HG03442 (cell line): ENCODE results near the gene ILF2.
"Not testable (repeated sequence)": the region's sequence is repeated elsewhere in the genome, so short reads cannot be mapped to it uniquely, and the experiment has no call there.

ENCODE experiments used
- ATAC-seq: cut with Tn5 transposase; IDR thresholded peaks from one replicate; pipeline ENCODE4 v1.9.1; 2021; ENCODE audit warnings: mild to moderate bottlenecking, moderate library complexity; ENCODE audit not compliant: unreplicated experiment

Gene ILF2

DNA sequence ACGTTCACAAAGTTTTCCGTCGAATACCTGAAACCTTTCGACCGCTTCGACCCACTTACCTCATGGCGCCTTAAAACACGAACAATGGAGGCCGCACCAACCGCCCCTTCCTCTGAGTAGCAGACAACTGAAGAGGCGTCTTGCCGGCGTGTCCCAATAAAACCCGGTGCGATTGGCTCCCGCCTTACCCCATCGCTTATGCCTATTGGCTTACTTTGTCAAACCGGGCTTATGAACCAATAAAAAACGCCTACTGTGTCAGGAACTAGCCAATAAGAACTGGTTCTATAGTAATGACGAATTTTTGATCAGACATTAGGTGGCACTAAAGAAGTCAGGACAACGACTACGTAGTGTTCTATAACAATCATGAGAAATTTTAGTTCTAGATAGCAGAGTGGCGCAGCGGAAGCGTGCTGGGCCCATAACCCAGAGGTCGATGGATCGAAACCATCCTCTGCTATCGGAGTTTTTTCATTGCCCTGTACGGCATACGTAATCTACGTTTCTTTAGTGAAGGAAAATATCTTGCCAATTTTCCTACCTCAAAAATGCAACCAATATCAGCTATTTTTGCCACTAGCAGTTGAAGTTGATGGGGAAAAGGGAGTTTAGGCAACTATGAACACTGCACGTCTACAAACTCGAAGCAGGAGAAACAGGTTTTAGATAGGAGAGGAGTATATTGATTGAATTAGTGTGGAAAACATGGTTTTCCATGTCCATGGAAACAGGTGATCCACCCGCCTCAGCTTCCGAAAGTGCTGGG lies at the start of gene ILF2:
Gene ILF2, minus strand, starts transcription at position 135 of the 769 bp plus-strand sequence. Its CDS starts 71 bp downstream, at position 64.
- ATAC-seq = peak; percentile 87

DNA sequence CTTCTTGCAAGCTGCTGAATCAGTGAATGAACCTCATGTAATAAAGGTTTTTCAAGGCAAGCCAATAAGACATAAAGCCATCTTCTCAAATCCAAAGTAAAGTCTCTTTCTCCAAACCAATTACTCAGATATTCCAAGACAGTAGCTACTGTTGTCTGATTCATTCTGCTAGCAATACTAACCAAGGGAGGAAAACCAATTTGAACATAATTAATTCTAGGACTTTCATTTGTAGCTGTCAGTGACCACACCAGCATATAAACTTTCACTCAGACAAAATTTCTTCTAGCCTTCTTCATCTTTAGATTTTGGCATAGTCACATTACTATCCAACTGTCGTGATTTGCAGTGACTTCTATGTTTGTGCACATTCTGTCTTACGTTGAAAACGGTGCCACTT lies 46.5 kb upstream of the ILF2 start:
- ATAC-seq = no peak

DNA sequence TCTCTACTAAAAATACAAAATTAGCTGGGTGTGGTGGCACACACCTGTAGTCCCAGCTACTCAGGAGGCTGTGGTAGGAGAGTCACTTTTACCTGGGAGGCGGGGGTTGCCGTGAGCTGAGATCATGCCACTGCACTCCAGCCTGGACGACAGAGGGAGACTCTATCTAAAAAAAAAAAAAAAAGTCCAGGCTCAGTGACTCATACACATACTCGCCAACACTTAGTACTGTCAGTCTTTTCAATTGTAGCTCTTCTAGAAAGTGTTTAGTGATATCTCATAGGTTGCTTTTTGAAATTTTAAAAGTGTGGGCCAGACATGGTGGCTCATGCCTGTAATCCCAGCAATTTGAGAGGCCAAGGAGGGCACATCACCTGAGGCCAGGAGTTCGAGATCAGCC lies 45.4 kb upstream of the ILF2 start:
- ATAC-seq = not testable (repeated sequence)

DNA sequence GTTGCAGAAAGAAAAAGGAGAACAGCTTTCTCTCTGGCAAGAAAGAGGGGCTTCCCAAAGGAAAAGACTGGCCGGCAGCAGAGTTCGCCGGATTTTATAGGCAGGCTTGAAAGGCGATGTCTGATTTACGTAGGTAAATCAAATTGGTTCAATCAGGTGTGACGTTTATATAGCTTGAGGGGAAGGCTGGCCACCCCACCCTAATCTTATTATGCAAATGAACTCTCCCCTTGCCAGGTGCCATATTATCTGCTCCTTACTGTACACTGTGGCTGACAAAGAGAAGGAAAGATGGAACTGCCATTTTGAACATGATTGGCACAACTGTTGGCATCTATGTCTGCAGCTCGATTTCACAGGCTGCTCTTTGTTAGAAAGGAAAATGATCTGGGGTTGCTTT lies 40.2 kb upstream of the ILF2 start:
- ATAC-seq = no peak

DNA sequence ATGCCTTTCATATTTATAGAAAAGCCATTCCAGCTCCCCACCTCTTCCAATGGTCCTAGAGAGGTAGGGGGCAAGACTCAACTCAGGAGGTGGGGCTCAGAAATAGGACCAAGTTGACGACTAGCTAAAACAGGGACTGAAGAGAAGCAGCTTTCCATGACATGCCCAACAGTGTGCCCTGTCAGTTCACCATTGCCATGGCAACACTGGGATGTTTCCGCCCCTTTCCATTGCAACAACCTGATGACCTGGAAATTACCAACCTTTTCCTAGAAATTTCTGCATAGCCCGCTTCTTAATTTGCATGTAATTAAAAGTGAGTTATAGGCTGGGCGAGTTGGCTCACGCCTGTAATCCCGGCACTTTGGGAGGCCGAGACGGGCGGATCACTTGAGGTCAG lies 34.7 kb upstream of the ILF2 start:
- no peak for ATAC-seq

DNA sequence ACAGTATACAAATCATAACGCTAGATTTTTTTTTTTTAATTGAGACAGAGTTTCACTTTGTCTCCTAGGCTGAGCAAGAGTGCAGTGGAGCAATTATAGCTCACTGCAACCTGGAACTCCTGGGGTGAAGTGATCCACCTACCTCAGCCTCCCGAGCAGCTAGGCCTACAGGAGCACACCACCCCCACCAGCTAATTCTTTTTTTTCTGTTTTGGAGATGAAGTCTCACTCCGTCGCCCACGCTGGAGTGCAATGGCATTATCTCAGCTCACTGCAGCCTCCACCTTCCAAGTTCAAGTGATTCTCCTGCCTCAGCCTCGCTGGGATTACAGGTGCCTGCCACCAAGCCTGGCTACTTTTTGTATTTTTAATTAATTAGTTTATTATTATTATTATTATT lies 29.0 kb upstream of the ILF2 start:
- ATAC-seq = no peak

DNA sequence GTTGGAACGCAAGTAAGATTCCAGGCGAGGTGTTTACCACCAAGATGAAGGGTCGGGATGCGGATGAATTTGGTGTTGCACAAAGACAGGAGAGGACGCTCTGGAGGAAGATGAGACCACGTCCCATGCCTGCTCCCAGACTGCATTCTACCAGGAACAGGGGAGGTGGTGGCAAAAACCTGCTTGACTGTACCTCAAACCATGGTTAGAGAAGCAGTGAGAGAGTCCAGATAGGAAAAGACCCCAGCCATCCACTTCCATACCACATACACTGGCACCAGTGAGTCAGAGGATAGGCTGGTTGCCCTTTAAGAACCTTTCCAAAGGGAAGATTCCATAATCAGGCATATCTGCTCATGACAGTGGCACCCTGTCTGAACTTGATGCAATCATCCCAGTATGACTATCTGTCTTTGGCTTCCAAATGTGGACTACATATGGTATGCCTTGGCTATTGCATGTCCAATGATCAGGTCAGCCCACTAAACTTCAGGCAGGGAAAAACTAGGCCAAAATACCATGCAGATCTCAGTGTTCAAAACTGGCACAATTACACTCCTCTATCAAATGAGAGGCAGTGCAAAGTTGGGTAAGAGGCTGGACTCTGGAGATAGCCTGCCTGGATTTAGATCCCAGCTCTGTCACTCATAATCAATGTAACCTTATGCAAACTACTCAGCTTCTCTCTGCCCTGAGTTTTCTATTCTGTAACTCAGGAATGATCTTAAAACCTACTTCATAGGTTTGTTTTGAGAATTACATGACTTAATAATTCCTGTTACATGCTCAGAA lies 28.3 kb upstream of the ILF2 start:
- ATAC-seq = no peak

DNA sequence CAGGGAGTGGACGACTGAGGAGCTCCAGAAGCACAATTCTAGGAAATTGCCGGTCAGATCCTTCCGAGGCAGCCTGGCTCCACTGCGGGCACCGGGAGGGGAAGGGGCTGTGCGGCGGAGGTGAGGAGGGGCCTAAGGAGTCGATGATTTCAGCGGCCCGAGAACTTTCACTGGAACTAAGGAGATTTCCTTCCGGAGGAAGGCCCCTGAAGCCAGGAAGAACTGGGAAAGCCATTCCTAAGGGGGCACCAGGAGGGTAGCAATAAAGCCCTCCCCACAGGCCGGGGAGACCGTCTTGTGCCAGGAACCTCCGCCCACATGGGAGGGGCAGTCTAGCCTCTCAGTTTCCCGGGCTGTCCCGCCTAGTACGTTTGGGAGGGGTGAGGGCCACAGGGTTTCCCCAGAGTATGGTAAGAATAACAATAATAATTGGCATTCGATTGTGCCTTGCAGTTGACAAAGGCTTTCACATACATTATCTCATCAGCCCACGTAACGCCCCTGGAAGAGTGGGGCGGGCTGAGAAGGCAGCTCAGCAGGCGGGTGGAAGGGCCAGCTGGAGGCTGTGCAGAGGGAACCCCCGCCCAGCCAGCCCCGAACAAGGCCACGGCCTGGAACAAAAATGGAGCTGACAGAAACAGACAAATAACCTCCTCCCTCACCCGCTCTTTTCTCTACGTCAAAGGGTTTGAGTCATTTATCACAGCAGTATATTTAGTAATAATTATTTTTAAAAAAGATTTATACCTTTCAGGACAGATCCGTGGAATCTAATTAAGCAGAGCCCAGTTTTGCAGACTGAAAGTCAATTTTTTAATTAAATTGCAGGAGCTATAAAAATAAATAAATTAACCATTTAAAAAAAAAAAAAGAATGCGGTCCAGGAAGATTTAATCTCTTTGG lies 27.5 kb upstream of the ILF2 start:
- no peak for ATAC-seq

DNA sequence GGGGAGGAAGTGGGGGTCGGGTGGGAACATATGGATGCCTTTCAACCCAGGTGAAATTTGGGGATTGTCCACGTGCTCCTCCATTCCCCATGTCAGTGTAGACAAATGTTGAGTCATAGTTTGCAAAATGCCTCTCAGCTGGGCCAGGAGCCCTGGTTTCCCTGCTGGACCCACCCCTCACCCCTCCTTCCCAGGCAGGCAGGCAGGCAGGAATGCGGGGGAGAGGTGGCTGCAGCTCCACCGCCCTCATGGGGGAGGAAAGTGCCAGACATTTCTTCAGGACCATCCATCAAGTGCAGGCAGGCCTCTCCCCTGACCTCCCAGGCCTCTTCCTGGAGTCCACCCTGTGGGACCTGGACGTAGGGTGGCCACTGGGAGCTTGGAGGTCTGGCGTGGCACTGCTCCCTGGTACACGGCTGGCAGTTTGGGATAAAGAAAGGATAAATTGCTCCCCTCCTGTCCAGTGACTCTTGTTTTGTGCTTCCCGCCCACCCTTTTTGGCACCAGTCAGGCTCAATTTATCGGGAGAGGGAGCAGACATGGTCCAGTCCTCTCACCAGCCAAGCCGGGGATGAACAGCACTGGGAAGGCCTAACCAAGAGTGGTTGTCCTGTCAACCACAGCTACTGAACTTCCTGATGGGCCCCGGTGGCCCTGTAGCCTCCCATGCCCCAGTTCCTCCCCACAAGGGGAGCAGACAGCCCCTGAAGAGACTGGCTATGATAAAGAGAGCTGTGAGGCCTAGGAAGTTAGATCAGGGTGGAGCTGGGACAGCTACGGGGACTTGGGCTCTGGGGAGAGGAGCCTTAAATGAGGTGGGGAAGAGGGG lies 26.6 kb upstream of the ILF2 start:
- ATAC-seq = no peak

DNA sequence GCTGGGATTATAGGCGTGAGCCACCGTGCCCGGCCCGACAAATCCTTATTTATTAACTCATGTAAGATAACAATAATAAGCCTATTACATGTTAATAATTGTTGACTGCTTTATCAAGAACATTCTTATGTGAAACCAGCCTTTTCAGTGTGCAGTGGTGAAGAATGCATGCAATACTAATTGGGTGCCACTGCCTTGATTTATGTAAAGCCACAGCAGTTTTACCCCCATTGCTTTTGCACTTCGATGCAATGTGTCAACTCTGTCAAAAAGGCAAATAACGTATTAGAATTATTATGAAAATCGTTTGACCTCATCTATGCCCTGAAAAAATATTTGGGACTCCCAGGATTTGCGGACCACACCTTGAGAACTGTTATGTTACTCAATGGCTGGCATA lies 25.9 kb upstream of the ILF2 start:
- ATAC-seq = no peak

DNA sequence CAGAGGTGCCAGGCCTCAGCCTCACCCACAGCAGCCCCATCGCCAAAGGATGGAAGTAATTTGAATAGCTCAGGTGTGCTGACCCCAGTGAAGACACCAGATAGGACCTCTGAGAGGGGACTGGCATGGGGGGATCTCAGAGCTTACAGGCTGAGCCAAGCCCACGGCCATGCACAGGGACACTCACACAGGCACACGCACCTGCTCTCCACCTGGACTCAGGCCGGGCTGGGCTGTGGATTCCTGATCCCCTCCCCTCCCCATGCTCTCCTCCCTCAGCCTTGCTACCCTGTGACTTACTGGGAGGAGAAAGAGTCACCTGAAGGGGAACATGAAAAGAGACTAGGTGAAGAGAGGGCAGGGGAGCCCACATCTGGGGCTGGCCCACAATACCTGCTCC lies 22.7 kb upstream of the ILF2 start:
- no peak for ATAC-seq

DNA sequence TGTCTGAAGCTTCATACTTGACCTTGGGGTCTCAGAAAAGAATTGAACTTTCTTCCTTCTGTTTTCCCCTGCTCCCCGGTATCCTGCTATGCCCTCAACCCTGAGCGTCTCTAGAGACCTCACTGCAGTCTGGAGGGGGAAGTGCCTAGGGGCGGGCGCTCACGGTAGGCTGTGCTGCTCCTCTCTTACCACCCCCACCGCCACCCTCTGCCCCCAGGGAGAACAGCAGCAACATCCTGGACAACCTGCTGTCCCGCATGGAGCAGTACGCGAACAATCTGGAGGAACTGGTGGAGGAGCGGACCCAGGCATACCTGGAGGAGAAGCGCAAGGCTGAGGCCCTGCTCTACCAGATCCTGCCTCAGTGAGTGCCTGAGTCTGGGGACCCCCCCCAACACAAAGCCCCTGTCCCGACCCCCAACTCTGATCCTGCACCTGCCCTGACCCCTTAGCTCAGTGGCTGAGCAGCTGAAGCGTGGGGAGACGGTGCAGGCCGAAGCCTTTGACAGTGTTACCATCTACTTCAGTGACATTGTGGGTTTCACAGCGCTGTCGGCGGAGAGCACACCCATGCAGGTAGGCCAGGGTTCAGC lies 18.0 kb upstream of the ILF2 start:
- no peak for ATAC-seq

DNA sequence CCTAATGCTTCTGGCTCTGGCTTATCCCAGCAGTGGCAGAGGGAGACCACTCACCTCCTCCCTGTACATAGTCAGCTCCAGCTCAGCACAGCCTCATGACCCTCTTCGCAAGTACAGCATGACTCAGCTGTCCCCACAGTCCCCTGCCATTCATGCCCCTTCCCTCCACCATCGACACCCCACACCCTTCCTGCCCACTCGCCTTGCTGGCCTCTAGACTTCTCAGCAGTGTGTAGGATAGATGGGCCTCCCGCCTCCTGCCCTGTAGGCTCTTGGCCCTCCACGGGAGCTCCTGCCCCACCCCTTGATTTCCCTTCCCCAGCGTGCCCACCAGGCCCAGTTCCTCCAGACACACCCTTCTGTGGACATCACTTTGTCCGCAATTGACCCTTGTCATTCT lies 17.5 kb upstream of the ILF2 start:
- ATAC-seq = no peak

DNA sequence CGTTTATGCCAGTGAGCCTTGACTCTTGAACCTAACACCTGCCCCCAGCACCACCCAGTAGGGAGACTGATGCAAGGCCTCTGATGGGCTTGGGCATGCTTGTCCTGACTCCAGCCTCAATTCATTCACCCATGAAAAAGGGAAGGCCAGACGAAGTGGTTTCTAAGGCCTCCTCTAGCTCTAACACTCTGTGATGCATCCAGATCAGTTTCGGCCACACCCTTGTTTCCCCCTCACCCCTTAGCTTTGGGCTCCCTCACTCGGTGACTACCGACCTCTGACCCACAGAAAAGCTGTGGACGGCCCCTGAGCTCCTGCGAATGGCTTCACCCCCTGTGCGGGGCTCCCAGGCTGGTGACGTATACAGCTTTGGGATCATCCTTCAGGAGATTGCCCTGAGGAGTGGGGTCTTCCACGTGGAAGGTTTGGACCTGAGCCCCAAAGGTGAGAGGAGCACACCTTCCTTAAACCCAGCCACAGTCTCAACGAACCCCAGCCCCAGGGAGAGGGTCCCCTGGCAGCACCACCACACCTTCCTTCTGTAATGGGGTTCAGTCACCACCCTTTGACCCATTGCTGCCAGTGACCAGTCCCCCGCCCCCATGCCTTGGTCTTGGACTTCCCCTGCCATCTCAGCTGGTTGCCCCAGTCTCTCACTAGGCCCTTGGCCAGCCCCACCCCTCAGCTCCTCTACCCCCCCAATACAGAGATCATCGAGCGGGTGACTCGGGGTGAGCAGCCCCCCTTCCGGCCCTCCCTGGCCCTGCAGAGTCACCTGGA lies 16.7 kb upstream of the ILF2 start:
- ATAC-seq = no peak

DNA sequence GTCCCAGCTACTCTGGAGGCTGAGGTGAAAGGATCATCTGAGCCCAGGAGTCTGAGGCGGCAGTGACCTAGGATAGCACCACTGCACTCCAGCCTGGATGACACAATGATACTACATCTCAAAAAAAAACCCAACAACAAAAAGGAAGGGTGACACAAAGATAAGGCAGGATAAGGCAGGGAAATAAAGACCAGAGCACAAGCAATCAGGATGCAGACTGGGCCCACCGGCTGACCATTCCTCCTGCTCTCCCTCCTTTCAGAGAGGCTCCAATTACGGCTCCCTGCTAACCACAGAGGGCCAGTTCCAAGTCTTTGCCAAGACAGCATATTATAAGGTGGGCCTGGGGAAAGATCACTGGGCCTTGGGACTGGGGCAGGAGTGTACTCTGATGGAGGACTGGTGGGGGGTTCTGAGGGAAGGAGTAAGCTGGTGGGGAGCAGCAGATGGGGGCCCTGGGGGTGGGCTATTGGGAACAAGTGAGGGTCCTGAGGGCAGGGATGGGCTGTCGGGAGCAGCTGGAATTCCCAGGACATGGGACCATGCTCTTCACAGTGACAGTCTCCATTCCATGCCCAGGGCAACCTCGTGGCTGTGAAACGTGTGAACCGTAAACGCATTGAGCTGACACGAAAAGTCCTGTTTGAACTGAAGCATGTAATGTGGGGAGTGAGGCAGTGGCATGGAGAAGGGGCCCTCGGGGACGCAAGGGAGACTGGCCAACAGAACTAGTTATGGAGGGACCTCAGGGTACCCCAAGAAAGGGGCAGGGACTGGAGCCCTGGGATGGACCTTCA lies 14.9 kb upstream of the ILF2 start:
- ATAC-seq = no peak

DNA sequence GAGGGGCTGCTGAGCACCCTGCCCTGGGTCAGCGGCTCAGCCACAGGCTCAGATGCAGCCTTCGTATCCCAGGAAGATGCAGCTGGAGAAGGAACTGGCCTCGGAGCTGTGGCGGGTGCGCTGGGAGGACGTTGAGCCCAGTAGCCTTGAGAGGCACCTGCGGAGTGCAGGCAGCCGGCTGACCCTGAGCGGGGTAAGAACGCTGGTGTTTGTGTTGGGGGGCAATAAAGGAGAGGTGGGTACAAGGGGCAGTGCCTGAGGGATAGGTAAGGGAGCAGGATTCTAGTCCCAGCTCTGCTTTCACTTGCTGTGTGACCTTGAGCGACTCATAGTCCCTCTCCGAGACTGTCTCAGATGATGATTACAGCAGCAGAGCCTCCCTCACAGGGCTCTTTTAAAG lies 14.1 kb upstream of the ILF2 start:
- no peak for ATAC-seq

DNA sequence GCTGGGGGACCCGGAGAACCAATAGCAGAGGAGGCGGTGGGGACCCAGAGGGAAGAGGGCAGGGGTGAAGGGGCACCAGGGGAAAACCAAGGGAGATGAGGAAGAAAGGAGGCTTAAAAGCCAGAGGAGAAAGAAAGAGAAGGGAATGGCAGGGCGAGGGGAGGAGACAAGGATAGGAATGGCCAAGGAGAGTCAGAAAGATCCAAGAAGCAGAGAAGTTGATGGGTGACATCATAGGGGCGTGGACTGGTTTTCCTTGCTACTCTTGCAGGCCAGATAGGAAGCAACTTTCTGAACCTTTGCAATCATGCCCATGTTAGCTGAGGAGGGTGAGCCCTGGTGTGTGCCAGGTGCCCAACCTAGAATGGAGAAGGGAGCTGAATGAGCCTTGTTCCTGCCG lies 13.1 kb upstream of the ILF2 start:
- no peak for ATAC-seq

DNA sequence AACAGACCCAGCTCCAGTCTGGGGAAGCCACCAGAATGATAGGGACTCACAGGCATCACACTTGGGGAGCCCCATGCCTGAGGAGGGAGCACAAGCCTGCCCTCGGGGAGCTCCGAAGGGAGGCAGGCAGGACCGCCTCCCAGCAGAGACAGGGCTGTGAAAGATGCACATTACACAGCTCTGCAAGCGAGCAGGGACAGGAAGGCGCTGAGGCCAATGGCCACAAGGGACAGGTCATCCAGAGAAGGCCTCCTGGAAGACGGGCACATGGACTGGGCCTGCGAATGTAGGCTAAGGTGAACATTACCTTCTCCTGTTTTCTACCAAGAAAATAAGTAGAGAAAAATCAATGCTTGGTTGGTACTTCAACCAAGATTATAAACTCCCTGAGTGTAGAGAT lies 11.9 kb upstream of the ILF2 start:
- ATAC-seq = no peak

DNA sequence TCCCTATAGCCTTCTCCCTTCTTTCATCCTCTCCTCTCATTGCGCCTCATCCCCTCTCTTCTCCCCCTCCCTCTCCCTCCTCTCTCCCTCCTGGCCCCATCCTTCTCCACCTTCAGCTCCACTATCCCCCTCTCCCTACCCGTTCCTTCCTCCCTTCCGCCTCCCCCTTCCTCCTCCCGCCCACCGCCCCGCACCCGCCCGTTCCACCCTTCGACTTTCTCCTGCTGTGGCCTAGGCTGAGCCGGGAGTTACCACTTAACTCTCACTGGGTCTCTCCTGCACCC lies 9.3 kb upstream of the ILF2 start:
- ATAC-seq = no peak
